HEK293 (cell line): Measurements from ENCODE around the gene ADNP.

Experiments
- GLIS2 ChIP-seq: fragments of 450-650 bp; formaldehyde crosslinking; IDR thresholded peaks from 2 replicates; pipeline ENCODE4 v1.5.1; 2016; ENCODE audit warnings: missing biosample characterization, missing genetic modification characterization
- KLF16 ChIP-seq: fragments of 450-650 bp; formaldehyde crosslinking; IDR thresholded peaks from 2 replicates; pipeline ENCODE4 v1.5.1; 2017; ENCODE audit warnings: missing biosample characterization, missing genetic modification characterization
- MYNN ChIP-seq: fragments of 450-650 bp; formaldehyde crosslinking; IDR thresholded peaks from 2 replicates; pipeline ENCODE4 v1.5.1; 2016; ENCODE audit warnings: missing biosample characterization, missing genetic modification characterization, borderline replicate concordance
- RBAK ChIP-seq: fragments of 450-650 bp; formaldehyde crosslinking; IDR thresholded peaks from 2 replicates; pipeline ENCODE4 v1.5.1; 2016; ENCODE audit warnings: missing biosample characterization, missing genetic modification characterization
- SCRT1 ChIP-seq: fragments of 450-650 bp; formaldehyde crosslinking; IDR thresholded peaks from 2 replicates; pipeline ENCODE4 v1.5.1; 2016; ENCODE audit warnings: missing biosample characterization, missing genetic modification characterization, borderline replicate concordance
- YY1 ChIP-seq: fragments of 450-650 bp; formaldehyde crosslinking; IDR thresholded peaks from 2 replicates; pipeline ENCODE4 v1.5.1; 2018; ENCODE audit warnings: missing biosample characterization, missing genetic modification characterization
- ZBTB17 ChIP-seq: fragments of 450-650 bp; formaldehyde crosslinking; IDR thresholded peaks from 2 replicates; pipeline ENCODE4 v1.5.1; 2016; ENCODE audit warnings: missing biosample characterization, missing genetic modification characterization
- ZBTB20 ChIP-seq: fragments of 450-650 bp; formaldehyde crosslinking; IDR thresholded peaks from 2 replicates; pipeline ENCODE4 v1.5.1; 2016; ENCODE audit warnings: missing biosample characterization, missing genetic modification characterization
- ZBTB21 ChIP-seq: fragments of 450-650 bp; formaldehyde crosslinking; IDR thresholded peaks from 2 replicates; pipeline ENCODE4 v1.5.1; 2017; ENCODE audit warnings: missing biosample characterization, missing genetic modification characterization
- ZNF10 ChIP-seq: fragments of 450-650 bp; formaldehyde crosslinking; IDR thresholded peaks from 2 replicates; pipeline ENCODE4 v1.5.1; 2017; ENCODE audit warnings: missing biosample characterization, missing genetic modification characterization
- ZNF155 ChIP-seq: fragments of 450-650 bp; formaldehyde crosslinking; IDR thresholded peaks from 2 replicates; pipeline ENCODE4 v1.5.1; 2016; ENCODE audit warnings: missing biosample characterization, missing genetic modification characterization
- ZNF16 ChIP-seq: fragments of 450-650 bp; formaldehyde crosslinking; IDR thresholded peaks from 2 replicates; pipeline ENCODE4 v1.5.1; 2016; ENCODE audit warnings: low read depth, missing biosample characterization, missing genetic modification characterization
- ZNF169 ChIP-seq: fragments of 450-650 bp; formaldehyde crosslinking; IDR thresholded peaks from 2 replicates; pipeline ENCODE4 v1.5.1; 2016; ENCODE audit warnings: missing biosample characterization, missing genetic modification characterization
- ZNF175 ChIP-seq: fragments of 450-650 bp; formaldehyde crosslinking; IDR thresholded peaks from 2 replicates; pipeline ENCODE4 v1.5.1; 2016; ENCODE audit warnings: missing biosample characterization, missing genetic modification characterization
- ZNF211 ChIP-seq: fragments of 450-650 bp; formaldehyde crosslinking; IDR thresholded peaks from 2 replicates; pipeline ENCODE4 v1.5.1; 2016; ENCODE audit warnings: low read depth, missing biosample characterization, missing genetic modification characterization
- ZNF23 ChIP-seq: fragments of 450-650 bp; formaldehyde crosslinking; IDR thresholded peaks from 2 replicates; pipeline ENCODE4 v1.5.1; 2016; ENCODE audit warnings: missing biosample characterization, missing genetic modification characterization, borderline replicate concordance
- ZNF248 ChIP-seq: fragments of 450-650 bp; formaldehyde crosslinking; IDR thresholded peaks from 2 replicates; pipeline ENCODE4 v1.5.1; 2017; ENCODE audit warnings: missing biosample characterization, missing genetic modification characterization
- ZNF266 ChIP-seq: fragments of 450-650 bp; formaldehyde crosslinking; IDR thresholded peaks from 2 replicates; pipeline ENCODE4 v1.5.1; 2016; ENCODE audit warnings: missing biosample characterization, missing genetic modification characterization, low read depth
- ZNF302 ChIP-seq: fragments of 450-650 bp; formaldehyde crosslinking; IDR thresholded peaks from 2 replicates; pipeline ENCODE4 v1.5.1; 2016; ENCODE audit warnings: missing biosample characterization, missing genetic modification characterization, low read depth
- ZNF350 ChIP-seq: fragments of 450-650 bp; formaldehyde crosslinking; IDR thresholded peaks from 2 replicates; pipeline ENCODE4 v1.5.0; 2017; ENCODE audit warnings: missing biosample characterization, mild to moderate bottlenecking, missing genetic modification characterization
- ZNF521 ChIP-seq: fragments of 450-650 bp; formaldehyde crosslinking; IDR thresholded peaks from 2 replicates; pipeline ENCODE4 v1.5.1; 2017; ENCODE audit warnings: missing biosample characterization, mild to moderate bottlenecking, missing genetic modification characterization
- ZNF529 ChIP-seq: fragments of 450-650 bp; formaldehyde crosslinking; IDR thresholded peaks from 2 replicates; pipeline ENCODE4 v1.5.1; 2017; ENCODE audit warnings: missing genetic modification characterization, missing biosample characterization; ENCODE audit not compliant: insufficient replicate concordance
- ZNF549 ChIP-seq: fragments of 450-650 bp; IDR thresholded peaks from 2 replicates; pipeline ENCODE4 v1.5.1; 2018; ENCODE audit warnings: missing biosample characterization, missing genetic modification characterization, mild to moderate bottlenecking, inconsistent platforms, moderate library complexity
- ZNF660 ChIP-seq: fragments of 450-650 bp; IDR thresholded peaks from 2 replicates; pipeline ENCODE4 v1.5.1; 2018; ENCODE audit warnings: missing biosample characterization, mild to moderate bottlenecking, missing genetic modification characterization
- ZNF670 ChIP-seq: fragments of 450-650 bp; formaldehyde crosslinking; IDR thresholded peaks from 2 replicates; pipeline ENCODE4 v1.5.1; 2016; ENCODE audit warnings: missing biosample characterization, missing genetic modification characterization, low read depth
- ZNF837 ChIP-seq: fragments of 450-650 bp; formaldehyde crosslinking; IDR thresholded peaks from 2 replicates; pipeline ENCODE4 v1.5.1; 2016; ENCODE audit warnings: missing biosample characterization, missing genetic modification characterization
- ZSCAN30 ChIP-seq: fragments of 450-650 bp; IDR thresholded peaks from 2 replicates; pipeline ENCODE4 v1.5.1; 2018; ENCODE audit warnings: missing biosample characterization, mild to moderate bottlenecking, missing genetic modification characterization, moderate library complexity
- TF ChIP-seq, protein P1 (sequence below): fragments of 450-650 bp; formaldehyde crosslinking; IDR thresholded peaks from 2 replicates; pipeline ENCODE4 v1.5.1; 2017; ENCODE audit warnings: missing biosample characterization, missing genetic modification characterization
- TF ChIP-seq, protein P2 (sequence below): fragments of 450-650 bp; formaldehyde crosslinking; IDR thresholded peaks from 2 replicates; pipeline ENCODE4 v1.5.1; 2016; ENCODE audit warnings: missing biosample characterization, missing genetic modification characterization
- TF ChIP-seq, protein P3 (sequence below): fragments of 450-650 bp; formaldehyde crosslinking; IDR thresholded peaks from 2 replicates; pipeline ENCODE4 v1.5.1; 2016; ENCODE audit warnings: missing biosample characterization, missing genetic modification characterization
- TF ChIP-seq, protein P4 (sequence below): IDR thresholded peaks from 2 replicates; pipeline ENCODE4 v1.6.1; 2011; ENCODE audit warnings: mild to moderate bottlenecking, low read depth, low read length, borderline replicate concordance
- TF ChIP-seq, protein P5 (sequence below): sonication (generic); formaldehyde crosslinking; IDR thresholded peaks from 2 replicates; pipeline ENCODE4 v1.8.1; 2022; ENCODE audit warnings: mild to moderate bottlenecking, moderate library complexity, missing genetic modification reagents
- TF ChIP-seq, protein P6 (sequence below): fragments of 450-650 bp; formaldehyde crosslinking; IDR thresholded peaks from 2 replicates; pipeline ENCODE4 v1.5.1; 2016; ENCODE audit warnings: missing biosample characterization, missing genetic modification characterization

The ADNP gene

DNA sequence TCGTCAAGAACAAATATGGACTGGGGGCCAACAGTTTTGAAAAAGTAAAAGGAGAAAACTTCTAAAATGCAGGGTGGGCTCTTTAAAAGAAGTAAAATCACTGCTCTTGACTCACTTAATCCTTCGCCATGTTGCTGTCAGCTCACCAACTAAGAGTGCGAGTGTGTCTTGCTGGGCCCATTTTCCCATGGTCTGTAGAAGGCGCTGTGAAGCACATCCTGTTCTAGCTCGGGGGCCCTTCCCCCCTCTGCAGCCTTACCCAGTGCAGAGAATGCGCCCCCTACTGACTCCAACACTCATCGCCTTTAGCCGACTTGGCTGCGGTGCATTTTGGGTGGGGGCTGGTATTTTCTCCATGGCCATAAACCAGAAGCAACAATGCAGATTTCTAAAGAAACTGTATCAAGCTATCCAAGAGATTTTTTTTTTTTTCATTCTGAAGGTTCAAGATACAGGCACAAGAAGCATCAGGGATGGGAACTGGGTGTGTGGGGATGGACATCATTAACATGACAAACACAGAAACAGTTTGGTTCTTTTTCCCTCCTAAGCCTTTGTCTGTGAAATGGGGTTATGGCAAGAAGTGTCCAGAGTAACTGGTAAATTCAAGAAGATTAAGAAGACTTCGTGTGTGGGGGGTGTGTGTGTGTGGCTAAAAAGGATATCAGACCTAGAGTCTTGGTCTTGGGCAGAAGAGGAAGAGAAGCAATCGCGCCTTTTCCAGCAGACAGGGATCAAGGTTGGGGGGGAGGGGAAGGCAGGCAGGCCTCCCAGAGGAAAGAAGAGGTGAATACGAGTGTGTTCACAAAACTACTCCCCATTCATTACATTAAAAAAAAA, 1.7 kb downstream of the ADNP start (continued):
- TF ChIP-seq, protein P1, sequence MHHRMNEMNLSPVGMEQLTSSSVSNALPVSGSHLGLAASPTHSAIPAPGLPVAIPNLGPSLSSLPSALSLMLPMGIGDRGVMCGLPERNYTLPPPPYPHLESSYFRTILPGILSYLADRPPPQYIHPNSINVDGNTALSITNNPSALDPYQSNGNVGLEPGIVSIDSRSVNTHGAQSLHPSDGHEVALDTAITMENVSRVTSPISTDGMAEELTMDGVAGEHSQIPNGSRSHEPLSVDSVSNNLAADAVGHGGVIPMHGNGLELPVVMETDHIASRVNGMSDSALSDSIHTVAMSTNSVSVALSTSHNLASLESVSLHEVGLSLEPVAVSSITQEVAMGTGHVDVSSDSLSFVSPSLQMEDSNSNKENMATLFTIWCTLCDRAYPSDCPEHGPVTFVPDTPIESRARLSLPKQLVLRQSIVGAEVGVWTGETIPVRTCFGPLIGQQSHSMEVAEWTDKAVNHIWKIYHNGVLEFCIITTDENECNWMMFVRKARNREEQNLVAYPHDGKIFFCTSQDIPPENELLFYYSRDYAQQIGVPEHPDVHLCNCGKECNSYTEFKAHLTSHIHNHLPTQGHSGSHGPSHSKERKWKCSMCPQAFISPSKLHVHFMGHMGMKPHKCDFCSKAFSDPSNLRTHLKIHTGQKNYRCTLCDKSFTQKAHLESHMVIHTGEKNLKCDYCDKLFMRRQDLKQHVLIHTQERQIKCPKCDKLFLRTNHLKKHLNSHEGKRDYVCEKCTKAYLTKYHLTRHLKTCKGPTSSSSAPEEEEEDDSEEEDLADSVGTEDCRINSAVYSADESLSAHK = no peak
- no peak for TF ChIP-seq SCRT1 (tag by site-specific recombination)
- TF ChIP-seq ZNF837 (tag by site-specific recombination) = no peak
- no peak for TF ChIP-seq ZBTB21 (tag by site-specific recombination)
- TF ChIP-seq ZNF670 (tag by site-specific recombination) = no peak
- TF ChIP-seq, protein P2, sequence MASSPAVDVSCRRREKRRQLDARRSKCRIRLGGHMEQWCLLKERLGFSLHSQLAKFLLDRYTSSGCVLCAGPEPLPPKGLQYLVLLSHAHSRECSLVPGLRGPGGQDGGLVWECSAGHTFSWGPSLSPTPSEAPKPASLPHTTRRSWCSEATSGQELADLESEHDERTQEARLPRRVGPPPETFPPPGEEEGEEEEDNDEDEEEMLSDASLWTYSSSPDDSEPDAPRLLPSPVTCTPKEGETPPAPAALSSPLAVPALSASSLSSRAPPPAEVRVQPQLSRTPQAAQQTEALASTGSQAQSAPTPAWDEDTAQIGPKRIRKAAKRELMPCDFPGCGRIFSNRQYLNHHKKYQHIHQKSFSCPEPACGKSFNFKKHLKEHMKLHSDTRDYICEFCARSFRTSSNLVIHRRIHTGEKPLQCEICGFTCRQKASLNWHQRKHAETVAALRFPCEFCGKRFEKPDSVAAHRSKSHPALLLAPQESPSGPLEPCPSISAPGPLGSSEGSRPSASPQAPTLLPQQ = peak; percentile 84
- no peak for TF ChIP-seq ZNF16 (tag by site-specific recombination)
- peak; percentile 71; the same call in 1 of the 2 replicates for TF ChIP-seq ZNF10 (tag by site-specific recombination)
- TF ChIP-seq ZNF660 (tag by site-specific recombination) = peak; percentile 88
- TF ChIP-seq ZNF248 (tag by site-specific recombination) = no peak
- TF ChIP-seq ZNF169 (tag by site-specific recombination) = no peak
- TF ChIP-seq KLF16 (tag by site-specific recombination) = peak; percentile 76; the same call in 1 of the 2 replicates
- TF ChIP-seq ZNF155 (tag by site-specific recombination) = no peak
- TF ChIP-seq, protein P3, sequence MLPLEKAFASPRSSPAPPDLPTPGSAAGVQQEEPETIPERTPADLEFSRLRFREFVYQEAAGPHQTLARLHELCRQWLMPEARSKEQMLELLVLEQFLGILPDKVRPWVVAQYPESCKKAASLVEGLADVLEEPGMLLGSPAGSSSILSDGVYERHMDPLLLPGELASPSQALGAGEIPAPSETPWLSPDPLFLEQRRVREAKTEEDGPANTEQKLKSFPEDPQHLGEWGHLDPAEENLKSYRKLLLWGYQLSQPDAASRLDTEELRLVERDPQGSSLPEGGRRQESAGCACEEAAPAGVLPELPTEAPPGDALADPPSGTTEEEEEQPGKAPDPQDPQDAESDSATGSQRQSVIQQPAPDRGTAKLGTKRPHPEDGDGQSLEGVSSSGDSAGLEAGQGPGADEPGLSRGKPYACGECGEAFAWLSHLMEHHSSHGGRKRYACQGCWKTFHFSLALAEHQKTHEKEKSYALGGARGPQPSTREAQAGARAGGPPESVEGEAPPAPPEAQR (tag by site-specific recombination) = no peak
- TF ChIP-seq ZNF175 = no peak
- no peak for TF ChIP-seq ZBTB20 (tag by site-specific recombination)
- TF ChIP-seq, protein P4, sequence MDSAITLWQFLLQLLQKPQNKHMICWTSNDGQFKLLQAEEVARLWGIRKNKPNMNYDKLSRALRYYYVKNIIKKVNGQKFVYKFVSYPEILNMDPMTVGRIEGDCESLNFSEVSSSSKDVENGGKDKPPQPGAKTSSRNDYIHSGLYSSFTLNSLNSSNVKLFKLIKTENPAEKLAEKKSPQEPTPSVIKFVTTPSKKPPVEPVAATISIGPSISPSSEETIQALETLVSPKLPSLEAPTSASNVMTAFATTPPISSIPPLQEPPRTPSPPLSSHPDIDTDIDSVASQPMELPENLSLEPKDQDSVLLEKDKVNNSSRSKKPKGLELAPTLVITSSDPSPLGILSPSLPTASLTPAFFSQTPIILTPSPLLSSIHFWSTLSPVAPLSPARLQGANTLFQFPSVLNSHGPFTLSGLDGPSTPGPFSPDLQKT = no peak
- peak; percentile 80 for TF ChIP-seq ZBTB17 (tag by site-specific recombination)
- no peak for TF ChIP-seq ZNF211
- TF ChIP-seq ZNF23 = no peak
- TF ChIP-seq, protein P5, sequence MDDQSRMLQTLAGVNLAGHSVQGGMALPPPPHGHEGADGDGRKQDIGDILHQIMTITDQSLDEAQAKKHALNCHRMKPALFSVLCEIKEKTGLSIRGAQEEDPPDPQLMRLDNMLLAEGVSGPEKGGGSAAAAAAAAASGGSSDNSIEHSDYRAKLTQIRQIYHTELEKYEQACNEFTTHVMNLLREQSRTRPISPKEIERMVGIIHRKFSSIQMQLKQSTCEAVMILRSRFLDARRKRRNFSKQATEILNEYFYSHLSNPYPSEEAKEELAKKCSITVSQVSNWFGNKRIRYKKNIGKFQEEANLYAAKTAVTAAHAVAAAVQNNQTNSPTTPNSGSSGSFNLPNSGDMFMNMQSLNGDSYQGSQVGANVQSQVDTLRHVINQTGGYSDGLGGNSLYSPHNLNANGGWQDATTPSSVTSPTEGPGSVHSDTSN = no peak
- peak; percentile 74 for TF ChIP-seq GLIS2 (tag by site-specific recombination)
- TF ChIP-seq ZNF529 (tag by site-specific recombination) = no peak
- peak; percentile 69; the same call in 1 of the 2 replicates for TF ChIP-seq YY1 (tag by site-specific recombination)
- TF ChIP-seq MYNN = no peak
- TF ChIP-seq ZNF266 (tag by site-specific recombination) = no peak
- TF ChIP-seq ZNF521 (tag by site-specific recombination) = no peak
- TF ChIP-seq ZNF302 (tag by site-specific recombination) = no peak
- TF ChIP-seq ZSCAN30 (tag by site-specific recombination) = peak; percentile 96
- no peak for TF ChIP-seq ZNF350 (tag by site-specific recombination)
- TF ChIP-seq ZNF549 (tag by site-specific recombination) = no peak
- TF ChIP-seq, protein P6, sequence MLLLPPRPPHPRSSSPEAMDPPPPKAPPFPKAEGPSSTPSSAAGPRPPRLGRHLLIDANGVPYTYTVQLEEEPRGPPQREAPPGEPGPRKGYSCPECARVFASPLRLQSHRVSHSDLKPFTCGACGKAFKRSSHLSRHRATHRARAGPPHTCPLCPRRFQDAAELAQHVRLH = peak; percentile 60; the same call in 1 of the 2 replicates
- no peak for TF ChIP-seq RBAK (tag by site-specific recombination)
